Chondrocyte (in vitro differentiated cells): Measurements from ENCODE around the gene IL4I1. TPM values are rescaled to one million over a fixed set of nuclear protein-coding genes. Genes with fewer than 3 reads are reported as not detected.
A peak's percentile ranks its signal among the peaks of the same experiment; 100 is the strongest.

Source experiments
- DNase-seq: peaks from one replicate; pipeline ENCODE4 v3.0.0; 2021; ENCODE audit warnings: mixed read lengths, low spot score
- H3K27ac Mint-ChIP-seq: one replicate; pipeline ENCODE4 v1.8.0; 2021; ENCODE audit warnings: mild to moderate bottlenecking, moderate library complexity, mixed read lengths; ENCODE audit not compliant: unreplicated experiment
- H3K27me3 Mint-ChIP-seq: 2 replicates; pipeline ENCODE4 v1.8.0; 2021; ENCODE audit warnings: low read depth, mixed read lengths
- H3K36me3 Mint-ChIP-seq: 2 replicates; pipeline ENCODE4 v1.8.0; 2021; ENCODE audit warnings: low read depth, mixed read lengths
- H3K4me1 Mint-ChIP-seq: 2 replicates; pipeline ENCODE4 v1.8.0; 2021; ENCODE audit warnings: low read depth, mild to moderate bottlenecking, mixed read lengths
- H3K4me3 Mint-ChIP-seq: one replicate; pipeline ENCODE4 v1.8.0; 2021; ENCODE audit warnings: mild to moderate bottlenecking, moderate library complexity, mixed read lengths; ENCODE audit not compliant: unreplicated experiment
- H3K9me3 Mint-ChIP-seq: 2 replicates; pipeline ENCODE4 v1.8.0; 2021; ENCODE audit warnings: low read depth, mixed read lengths
- total RNA-seq: library from RNA; stranded (reverse); gene quantifications from 3 replicates; pipeline ENCODE4 v1.2.1, GENCODE V29; 2021
- TF ChIP-seq, protein P1 (sequence below): fragments of 200-600 bp; sonication (generic); IDR thresholded peaks from 2 replicates; pipeline ENCODE4 v1.5.0; 2021; ENCODE audit warnings: antibody characterized with exemption, mild to moderate bottlenecking, moderate library complexity

Gene IL4I1
- total RNA-seq, 1 donor from 2014 or later, result 0.17 TPM

DNA sequence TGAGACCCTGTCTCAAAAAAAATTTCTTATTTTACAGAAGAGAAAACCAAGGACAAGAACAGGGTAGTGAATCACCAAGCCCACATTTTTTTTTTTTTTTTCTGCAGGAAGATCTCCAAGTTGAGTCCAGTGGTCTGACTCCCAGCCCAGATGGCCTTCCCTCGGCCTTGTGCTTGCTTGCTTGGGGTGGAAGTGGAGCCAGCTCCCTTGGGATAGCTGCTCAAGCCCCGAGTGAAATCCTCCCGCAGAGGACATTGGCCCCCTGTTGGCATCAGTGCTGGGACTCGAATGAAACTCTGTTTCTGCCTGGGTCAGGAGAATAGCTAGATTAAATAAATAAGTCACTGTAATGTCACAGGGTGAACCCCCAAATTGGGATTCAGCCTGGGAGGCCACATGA lies 42.0 kb upstream of the IL4I1 start:
- peaks cover 24% of the 10 kb centered on the region for H3K27me3 Mint-ChIP-seq
- no peaks in the 10 kb centered on the region for H3K9me3 Mint-ChIP-seq
- no peaks in the 10 kb centered on the region for H3K36me3 Mint-ChIP-seq
- TF ChIP-seq, protein P1, sequence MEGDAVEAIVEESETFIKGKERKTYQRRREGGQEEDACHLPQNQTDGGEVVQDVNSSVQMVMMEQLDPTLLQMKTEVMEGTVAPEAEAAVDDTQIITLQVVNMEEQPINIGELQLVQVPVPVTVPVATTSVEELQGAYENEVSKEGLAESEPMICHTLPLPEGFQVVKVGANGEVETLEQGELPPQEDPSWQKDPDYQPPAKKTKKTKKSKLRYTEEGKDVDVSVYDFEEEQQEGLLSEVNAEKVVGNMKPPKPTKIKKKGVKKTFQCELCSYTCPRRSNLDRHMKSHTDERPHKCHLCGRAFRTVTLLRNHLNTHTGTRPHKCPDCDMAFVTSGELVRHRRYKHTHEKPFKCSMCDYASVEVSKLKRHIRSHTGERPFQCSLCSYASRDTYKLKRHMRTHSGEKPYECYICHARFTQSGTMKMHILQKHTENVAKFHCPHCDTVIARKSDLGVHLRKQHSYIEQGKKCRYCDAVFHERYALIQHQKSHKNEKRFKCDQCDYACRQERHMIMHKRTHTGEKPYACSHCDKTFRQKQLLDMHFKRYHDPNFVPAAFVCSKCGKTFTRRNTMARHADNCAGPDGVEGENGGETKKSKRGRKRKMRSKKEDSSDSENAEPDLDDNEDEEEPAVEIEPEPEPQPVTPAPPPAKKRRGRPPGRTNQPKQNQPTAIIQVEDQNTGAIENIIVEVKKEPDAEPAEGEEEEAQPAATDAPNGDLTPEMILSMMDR, result no peak
- DNase-seq, result peak; percentile 55
- peaks cover 5% of the 10 kb centered on the region for H3K4me1 Mint-ChIP-seq
- H3K4me3 Mint-ChIP-seq, result no peak overlapping the region
- no peak overlapping the region for H3K27ac Mint-ChIP-seq

DNA sequence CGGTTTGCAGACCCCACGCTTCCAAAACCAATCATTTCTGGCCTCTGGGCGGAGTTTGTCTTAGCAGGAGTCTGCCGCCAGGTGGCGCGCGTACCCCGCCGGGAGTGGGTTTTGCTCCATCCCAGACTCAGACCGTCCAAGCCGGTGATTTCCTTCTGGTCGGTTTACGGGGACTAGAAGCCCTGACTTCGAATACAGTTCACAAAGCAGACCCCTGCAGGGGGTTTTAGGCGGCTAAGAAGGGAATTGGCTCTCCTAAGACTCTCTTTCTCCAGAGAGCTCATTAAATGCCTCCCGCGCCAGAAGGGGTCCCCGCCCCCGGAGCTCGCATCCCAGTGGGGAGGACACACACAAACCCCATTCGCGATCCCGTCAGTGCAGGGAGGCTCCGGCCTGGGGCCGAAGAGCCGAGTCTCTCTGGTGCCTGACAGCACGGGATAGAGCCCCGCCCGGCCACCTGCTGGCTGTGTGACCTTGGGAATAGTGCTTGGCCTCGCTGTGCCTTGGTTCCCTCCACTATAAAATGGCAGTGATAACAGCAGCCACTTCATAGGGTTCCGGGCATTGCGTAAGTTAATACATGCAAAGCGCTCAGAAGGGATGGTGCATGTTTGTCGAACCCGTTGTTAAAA lies 41.2 kb upstream of the IL4I1 start:
- Mint-ChIP-seq H3K9me3 (no peaks in the 10 kb centered on the region), H3K4me1 (peaks cover 7% of the 10 kb centered on the region), H3K4me3 (peak overlapping the region; percentile 38), H3K27ac (no peak overlapping the region), H3K27me3 (peaks cover 16% of the 10 kb centered on the region), H3K36me3 (peaks cover 3% of the 10 kb centered on the region)
- TF ChIP-seq, protein P1, result peak; percentile 97
- DNase-seq, result peak; percentile 82

- Mint-ChIP-seq H3K4me1 (peaks cover 12% of the 10 kb centered on the region), H3K4me3 (no peak overlapping the region), H3K9me3 (no peaks in the 10 kb centered on the region), H3K27ac (no peak overlapping the region), H3K27me3 (peaks cover 8% of the 10 kb centered on the region), H3K36me3 (peaks cover 8% of the 10 kb centered on the region)
- TF ChIP-seq, protein P1, result no peak
- DNase-seq, result peak; percentile 7
Measured at GRCh38 chr19:49936549-49936948, 39.9 kb upstream of the IL4I1 start.

DNA sequence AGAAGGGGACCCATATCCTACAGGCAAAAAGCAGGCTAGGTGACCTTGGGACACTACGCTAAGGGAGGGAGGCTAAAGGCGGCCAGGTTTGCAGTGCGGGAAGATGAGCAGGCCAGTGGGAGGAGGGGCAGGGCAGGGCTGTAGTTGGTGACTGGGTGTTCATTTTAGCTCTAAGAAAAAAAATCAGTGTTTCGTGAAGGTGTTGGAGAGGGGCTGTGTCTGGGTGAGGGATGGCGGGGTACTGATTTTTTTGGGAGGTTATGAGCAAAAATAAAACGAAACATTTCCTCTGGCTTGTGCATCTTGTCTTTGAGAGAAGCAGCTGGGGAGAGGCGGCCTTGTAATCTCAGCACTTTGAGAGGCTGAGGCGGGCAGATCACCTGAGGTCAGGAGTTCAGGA lies 37.0 kb upstream of the IL4I1 start:
- H3K27me3 Mint-ChIP-seq, result no peaks in the 10 kb centered on the region
- H3K4me1 Mint-ChIP-seq, result peaks cover 23% of the 10 kb centered on the region
- no peak for DNase-seq
- TF ChIP-seq, protein P1, result no peak
- H3K36me3 Mint-ChIP-seq, result peaks cover 12% of the 10 kb centered on the region
- H3K4me3 Mint-ChIP-seq, result no peak overlapping the region
- no peaks in the 10 kb centered on the region for H3K9me3 Mint-ChIP-seq
- no peak overlapping the region for H3K27ac Mint-ChIP-seq

- TF ChIP-seq, protein P1, result no peak
- peaks cover 12% of the 10 kb centered on the region for H3K36me3 Mint-ChIP-seq
- H3K27ac Mint-ChIP-seq, result no peak overlapping the region
- no peak overlapping the region for H3K4me3 Mint-ChIP-seq
- no peaks in the 10 kb centered on the region for H3K9me3 Mint-ChIP-seq
- peak; percentile 84 for DNase-seq
- H3K4me1 Mint-ChIP-seq, result peaks cover 29% of the 10 kb centered on the region
- no peaks in the 10 kb centered on the region for H3K27me3 Mint-ChIP-seq
Measured at GRCh38 chr19:49932731-49933131, 36.0 kb upstream of the IL4I1 start.
